Fibroblast of villous mesenchyme (primary cell): ENCODE data around the gene MIDN. TPM values are rescaled to one million over a fixed set of nuclear protein-coding genes. Genes with fewer than 3 reads are reported as not detected.

ENCODE experiments used
- DNase-seq: peaks from one replicate; pipeline ENCODE4 v3.0.0-alpha.2; 2010; ENCODE audit warnings: low read depth
- H3K4me3 ChIP-seq: 2 replicates; pipeline ENCODE4 v1.5.1; 2011; ENCODE audit warnings: low read depth, mild to moderate bottlenecking, low read length
- CTCF ChIP-seq: IDR thresholded peaks from 2 replicates; pipeline ENCODE4 v1.5.1; 2012; ENCODE audit warnings: low read depth, mild to moderate bottlenecking, low read length; ENCODE audit not compliant: insufficient read depth
- total RNA-seq: library from RNA; depleted of rRNA; stranded (reverse); fragments of >200 nt; gene quantifications from 2 replicates; pipeline ENCODE4 v1.2.3, GENCODE V29; 2012

Gene MIDN
- total RNA-seq, 1 donor: 14.2 TPM

- H3K4me3 ChIP-seq: no peak overlapping the region
These were observed 6.3 kb downstream of the MIDN start for GRCh38 chr19:1254530-1255185.

GRCh38 chr19:1255186-1256161, 7.1 kb downstream of the MIDN start:
- TF ChIP-seq CTCF: no peak
- no peak overlapping the region for H3K4me3 ChIP-seq
- no peak for DNase-seq

More at GRCh38 chr19:1254530-1255185, 6.3 kb downstream of the MIDN start:
- no peak for TF ChIP-seq CTCF
- DNase-seq: no peak

GRCh38 chr19:1256646-1257474, 8.5 kb downstream of the MIDN start:
- no peak for TF ChIP-seq CTCF
- no peak overlapping the region for H3K4me3 ChIP-seq

GRCh38 chr19:1257475-1258162, 9.2 kb downstream of the MIDN start:
- H3K4me3 ChIP-seq: no peak overlapping the region
- DNase-seq: no peak
- TF ChIP-seq CTCF: no peak

More at GRCh38 chr19:1256646-1257474, 8.5 kb downstream of the MIDN start:
- DNase-seq: no peak

GRCh38 chr19:1258163-1258492, 9.7 kb downstream of the MIDN start:
- no peak overlapping the region for H3K4me3 ChIP-seq
- no peak for DNase-seq
- TF ChIP-seq CTCF: no peak

- no peak for DNase-seq
- no peak overlapping the region for H3K4me3 ChIP-seq
- TF ChIP-seq CTCF: no peak
These were observed 10.4 kb downstream of the MIDN start for GRCh38 chr19:1258707-1259205.
